Trophoblast cell (in vitro differentiated cells and primary cell): ENCODE measurements around the gene C1QTNF3.

Experiments
- DNase-seq, 2 donors: peaks; one replicate each; pipeline ENCODE4 v3.0.0-alpha.2; 2016
- H2AFZ ChIP-seq: 2 replicates; pipeline ENCODE4 v1.6.1; 2013; ENCODE audit warnings: low read length, moderate library complexity, mild to moderate bottlenecking; ENCODE audit not compliant: insufficient read depth, poor library complexity
- H2AK5ac ChIP-seq: 2 replicates; pipeline ENCODE4 v1.6.1; 2013; ENCODE audit warnings: mild to moderate bottlenecking, low read length
- H2BK120ac ChIP-seq: 2 replicates; pipeline ENCODE4 v1.6.1; 2013; ENCODE audit warnings: low read length, mild to moderate bottlenecking, moderate library complexity; ENCODE audit not compliant: insufficient read depth, poor library complexity
- H2BK12ac ChIP-seq: 2 replicates; pipeline ENCODE4 v1.6.1; 2013; ENCODE audit warnings: mild to moderate bottlenecking, low read length, moderate library complexity
- H2BK5ac ChIP-seq: 2 replicates; pipeline ENCODE4 v1.6.1; 2013; ENCODE audit warnings: low read length, low read depth, moderate library complexity, mild to moderate bottlenecking; ENCODE audit not compliant: poor library complexity
- H3K14ac ChIP-seq: 2 replicates; pipeline ENCODE4 v1.6.1; 2013; ENCODE audit warnings: mild to moderate bottlenecking, low read length
- H3K18ac ChIP-seq: 2 replicates; pipeline ENCODE4 v1.6.1; 2013; ENCODE audit warnings: mild to moderate bottlenecking, low read length
- H3K23ac ChIP-seq: 2 replicates; pipeline ENCODE4 v1.6.1; 2013; ENCODE audit warnings: low read length
- H3K27ac ChIP-seq: 2 replicates; pipeline ENCODE4 v1.5.1; 2013; ENCODE audit warnings: low read depth, mild to moderate bottlenecking, inconsistent platforms, low read length, moderate library complexity
- H3K27me3 ChIP-seq: 2 replicates; pipeline ENCODE4 v1.6.1; 2013; ENCODE audit warnings: inconsistent platforms, mild to moderate bottlenecking, low read length, moderate library complexity; ENCODE audit not compliant: insufficient read depth
- H3K36me3 ChIP-seq, 2 experiments: 1 replicate in 1 of 2; 2 replicates in 1 of 2; pipeline ENCODE4 v1.6.1; 2013; ENCODE audit warnings: low read length in 2 of 2, mild to moderate bottlenecking in 2 of 2, moderate library complexity in 1 of 2; ENCODE audit not compliant: insufficient read depth in 2 of 2, control insufficient read depth in 1 of 2
- H3K4ac ChIP-seq: 2 replicates; pipeline ENCODE4 v1.6.1; 2013; ENCODE audit warnings: low read depth, mild to moderate bottlenecking, low read length, moderate library complexity
- H3K4me1 ChIP-seq, 2 experiments: 1 replicate in 1 of 2; 2 replicates in 1 of 2; pipeline ENCODE4 v1.6.1; 2013; ENCODE audit warnings: low read length in 2 of 2, mild to moderate bottlenecking in 2 of 2, moderate library complexity in 1 of 2; ENCODE audit not compliant: insufficient read depth in 2 of 2, control insufficient read depth in 1 of 2
- H3K4me2 ChIP-seq: 2 replicates; pipeline ENCODE4 v1.6.1; 2013; ENCODE audit warnings: inconsistent platforms, mild to moderate bottlenecking, low read length, moderate library complexity
- H3K4me3 ChIP-seq: 2 replicates; pipeline ENCODE4 v1.5.1; 2013; ENCODE audit warnings: mild to moderate bottlenecking, low read depth, low read length, inconsistent platforms
- H3K79me1 ChIP-seq: one replicate; pipeline ENCODE4 v1.6.1; 2013; ENCODE audit warnings: low read length
- H3K79me2 ChIP-seq: 2 replicates; pipeline ENCODE4 v1.6.1; 2013; ENCODE audit warnings: low read length, mild to moderate bottlenecking; ENCODE audit not compliant: control insufficient read depth, insufficient read depth, poor library complexity
- H3K9ac ChIP-seq: 2 replicates; pipeline ENCODE4 v1.6.1; 2013; ENCODE audit warnings: mild to moderate bottlenecking, low read length
- H3K9me3 ChIP-seq: 2 replicates; pipeline ENCODE4 v1.6.1; 2013; ENCODE audit warnings: low read depth, mild to moderate bottlenecking, control low read depth, inconsistent platforms, low read length; ENCODE audit not compliant: insufficient read depth
- H4K12ac ChIP-seq: 2 replicates; pipeline ENCODE4 v1.6.1; 2013; ENCODE audit warnings: low read depth, mild to moderate bottlenecking, low read length, moderate library complexity
- H4K8ac ChIP-seq: 2 replicates; pipeline ENCODE4 v1.6.1; 2013; ENCODE audit warnings: low read depth, mild to moderate bottlenecking, low read length, moderate library complexity
- H4K91ac ChIP-seq: one replicate; pipeline ENCODE4 v1.6.1; 2013; ENCODE audit warnings: low read depth, mild to moderate bottlenecking, low read length, moderate library complexity
- WGBS: extraction: QIAGEN DNeasy Blood & Tissue Kit; methylation state at CpG from one replicate; pipeline ENCODE4 v1.1.7; 2013; ENCODE audit warnings: missing lambda C conversion rate; ENCODE audit not compliant: insufficient read length, insufficient coverage; ENCODE audit errors: extremely low coverage; 5-methylcytosine and 5-hydroxymethylcytosine counted together

C1QTNF3 gene

DNA sequence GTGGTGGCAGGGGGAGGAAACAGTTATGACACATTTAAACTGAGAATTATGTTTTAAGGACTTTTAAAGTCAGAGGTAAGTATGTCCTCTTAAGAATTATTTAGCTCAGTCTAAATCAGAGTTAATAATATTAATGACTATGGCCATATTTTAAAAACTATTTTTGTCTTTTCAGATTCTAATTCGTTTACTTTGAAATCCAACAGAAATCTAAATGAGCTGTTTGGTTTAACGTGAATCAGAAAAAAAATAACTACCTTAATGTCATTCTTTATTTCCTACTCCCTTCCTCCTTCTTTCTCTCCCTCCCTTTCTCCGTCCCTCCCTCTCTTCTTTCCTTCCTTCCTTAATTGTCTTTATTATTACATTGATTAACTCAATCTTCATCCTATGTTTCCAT, 14.7 kb downstream of the C1QTNF3 start:
- 100% methylated on average over 1 of the region's 3 CpGs for WGBS
- H3K79me1 ChIP-seq = no peaks in the 10 kb centered on the region
- H4K91ac ChIP-seq = no peak overlapping the region
- DNase-seq = no peak
- no peak overlapping the region for H2AFZ ChIP-seq
- H3K9ac ChIP-seq = no peak overlapping the region
- no peaks in the 10 kb centered on the region for H3K4me1 ChIP-seq
- H3K36me3 ChIP-seq = no peaks in the 10 kb centered on the region
- no peak overlapping the region for H2BK12ac ChIP-seq
- no peak overlapping the region for H2BK120ac ChIP-seq
- H3K9me3 ChIP-seq = no peaks in the 10 kb centered on the region
- no peak overlapping the region for H4K8ac ChIP-seq
- no peaks in the 10 kb centered on the region for H3K27me3 ChIP-seq
- no peak overlapping the region for H2AK5ac ChIP-seq
- no peak overlapping the region for H2BK5ac ChIP-seq
- H3K18ac ChIP-seq = no peak overlapping the region
- H3K4me2 ChIP-seq = no peak overlapping the region
- no peak overlapping the region for H3K23ac ChIP-seq
- H3K14ac ChIP-seq = no peak overlapping the region
- H3K27ac ChIP-seq = no peak overlapping the region
- H3K4ac ChIP-seq = no peak overlapping the region
- H3K4me3 ChIP-seq = no peak overlapping the region
- no peaks in the 10 kb centered on the region for H3K79me2 ChIP-seq
- H4K12ac ChIP-seq = no peak overlapping the region

DNA sequence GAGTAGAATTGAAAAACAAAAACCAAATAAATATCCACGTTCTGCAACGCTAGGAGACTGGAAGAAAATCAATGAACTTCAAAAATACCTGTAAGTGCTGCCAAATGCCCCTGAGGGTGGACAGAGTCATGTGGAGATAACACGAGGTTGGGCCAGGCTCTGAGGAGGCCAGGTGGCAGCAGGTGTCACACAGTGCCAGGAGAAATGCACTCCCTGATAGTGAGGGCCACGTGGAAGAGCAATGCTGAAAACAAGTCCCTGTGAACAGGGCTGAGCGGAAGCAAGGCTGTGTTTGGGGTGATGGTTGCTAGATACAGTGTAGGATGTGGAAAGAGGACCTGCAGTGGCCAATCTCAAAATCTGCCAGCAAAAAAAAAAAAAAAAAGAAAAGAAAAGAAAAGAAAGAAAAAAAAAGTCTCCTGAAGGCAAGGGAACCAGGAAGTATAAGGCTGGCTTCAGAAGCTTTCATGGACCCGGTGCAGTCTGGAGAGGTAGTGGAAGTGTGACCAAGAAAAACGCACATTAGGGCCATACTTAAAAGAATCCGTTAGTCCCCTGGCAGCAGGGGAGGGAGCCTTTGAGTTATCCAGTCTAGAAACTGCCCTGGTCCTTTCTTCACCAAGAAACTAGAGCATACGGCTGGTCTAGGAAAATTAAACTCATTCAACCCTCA, 16.8 kb downstream of the C1QTNF3 start:
- no peak overlapping the region for H4K12ac ChIP-seq
- no peaks in the 10 kb centered on the region for H3K36me3 ChIP-seq
- H3K4me3 ChIP-seq = no peak overlapping the region
- H2BK5ac ChIP-seq = no peak overlapping the region
- H3K27ac ChIP-seq = no peak overlapping the region
- H3K9ac ChIP-seq = no peak overlapping the region
- no peak overlapping the region for H2AFZ ChIP-seq
- H3K27me3 ChIP-seq = no peaks in the 10 kb centered on the region
- no peak overlapping the region for H3K4ac ChIP-seq
- peaks cover 2% of the 10 kb centered on the region for H3K79me1 ChIP-seq
- H3K18ac ChIP-seq = no peak overlapping the region
- DNase-seq = no peak
- H3K23ac ChIP-seq = no peak overlapping the region
- no peak overlapping the region for H2BK120ac ChIP-seq
- no peak overlapping the region for H3K4me2 ChIP-seq
- H2BK12ac ChIP-seq = no peak overlapping the region
- no peak overlapping the region for H3K14ac ChIP-seq
- no peaks in the 10 kb centered on the region for H3K79me2 ChIP-seq
- no peaks in the 10 kb centered on the region for H3K9me3 ChIP-seq
- no peak overlapping the region for H4K8ac ChIP-seq
- no CpG with 5 or more reads among the region's 9 CpGs for WGBS
- no peak overlapping the region for H4K91ac ChIP-seq
- H2AK5ac ChIP-seq = no peak overlapping the region
- H3K4me1 ChIP-seq = peaks cover 0 to 7% of the 10 kb centered on the region in 2 experiments

DNA sequence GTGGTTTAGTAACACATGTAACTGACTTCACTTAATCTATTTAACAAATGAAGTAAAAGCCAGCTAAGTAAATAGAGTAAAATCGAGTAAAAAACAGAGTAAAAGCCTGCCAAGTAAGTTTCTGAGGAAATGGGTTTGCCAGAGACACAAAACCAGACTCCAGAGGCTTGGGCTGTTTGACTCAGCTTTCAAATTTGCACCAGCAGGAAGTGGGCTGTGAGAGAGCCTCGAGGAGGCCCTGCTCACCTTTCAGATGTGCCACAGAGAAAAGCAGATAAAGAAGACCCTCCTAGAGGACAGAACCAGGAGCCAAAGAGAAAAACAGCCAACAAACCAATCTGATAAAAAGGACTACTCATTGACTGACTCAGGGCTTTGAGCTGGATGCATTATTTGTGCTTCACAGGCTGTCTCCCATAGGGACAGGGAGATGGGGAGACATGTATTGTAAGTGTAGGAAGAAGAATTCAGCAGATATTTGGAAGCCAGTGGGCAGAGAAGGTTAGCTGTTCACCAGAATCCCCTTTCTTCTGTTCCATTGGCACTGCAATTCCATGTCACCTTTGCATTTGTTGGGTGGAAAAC, 20.8 kb downstream of the C1QTNF3 start:
- Histone ChIP-seq H3K4me3 (no peak overlapping the region), H2BK12ac (no peak overlapping the region), H4K8ac (no peak overlapping the region), H4K12ac (no peak overlapping the region), H3K79me1 (peaks cover 2% of the 10 kb centered on the region), H3K4me2 (no peak overlapping the region), H3K4ac (no peak overlapping the region), H2AFZ (no peak overlapping the region), H3K27me3 (no peaks in the 10 kb centered on the region), H3K36me3 (no peaks in the 10 kb centered on the region), H3K18ac (no peak overlapping the region), H3K27ac (peak overlapping the region; percentile 73), H3K14ac (no peak overlapping the region), H3K79me2 (no peaks in the 10 kb centered on the region), H2BK5ac (no peak overlapping the region), H3K9ac (no peak overlapping the region), H3K23ac (no peak overlapping the region), H3K9me3 (no peaks in the 10 kb centered on the region), H2AK5ac (no peak overlapping the region), H3K4me1 (peaks cover 2 to 15% of the 10 kb centered on the region in 2 experiments), H4K91ac (no peak overlapping the region), H2BK120ac (no peak overlapping the region)
- peak in 1 of 2 donors; percentile 37 for DNase-seq
- no CpG with 5 or more reads among the region's 2 CpGs for WGBS

DNA sequence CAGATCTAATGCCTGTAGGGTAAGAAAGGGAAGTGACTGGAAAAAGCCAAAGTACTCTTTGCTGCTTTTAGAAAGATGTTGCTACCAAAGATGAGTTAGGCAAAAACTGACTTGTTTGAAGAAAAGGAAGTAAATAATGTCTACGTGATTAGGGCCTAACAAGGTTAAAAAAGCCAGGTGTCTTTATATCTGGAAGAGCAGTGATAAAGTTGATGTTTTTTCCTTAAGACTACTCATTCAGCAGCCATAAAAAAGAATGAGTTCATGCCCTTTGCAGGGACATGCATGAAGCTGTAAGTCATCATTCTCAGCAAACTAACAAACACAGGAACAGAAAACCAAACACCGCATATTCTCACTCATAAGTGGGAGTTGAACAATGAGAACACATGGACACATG, 21.7 kb downstream of the C1QTNF3 start:
- Histone ChIP-seq H3K18ac (no peak overlapping the region), H2AK5ac (no peak overlapping the region), H3K23ac (no peak overlapping the region), H4K12ac (no peak overlapping the region), H3K4me3 (no peak overlapping the region), H3K4ac (no peak overlapping the region), H4K8ac (no peak overlapping the region), H3K9me3 (no peaks in the 10 kb centered on the region), H2BK5ac (no peak overlapping the region), H3K14ac (no peak overlapping the region), H3K4me2 (no peak overlapping the region), H2BK12ac (no peak overlapping the region), H3K36me3 (no peaks in the 10 kb centered on the region), H2BK120ac (no peak overlapping the region), H3K79me2 (no peaks in the 10 kb centered on the region), H3K27me3 (no peaks in the 10 kb centered on the region), H3K27ac (no peak overlapping the region), H2AFZ (no peak overlapping the region), H3K4me1 (peaks cover 2 to 15% of the 10 kb centered on the region in 2 experiments), H3K9ac (no peak overlapping the region), H3K79me1 (peaks cover 2% of the 10 kb centered on the region), H4K91ac (no peak overlapping the region)
- DNase-seq = no peak
- no CpG with 5 or more reads among the region's 2 CpGs for WGBS
